ENCODE results near the gene C1QBP.
A peak's percentile ranks its signal among the peaks of the same experiment; 100 is the strongest.
"Not testable (repeated sequence)": the region's sequence is repeated elsewhere in the genome, so short reads cannot be mapped to it uniquely, and the experiment has no call there.

Gene C1QBP, protein sequence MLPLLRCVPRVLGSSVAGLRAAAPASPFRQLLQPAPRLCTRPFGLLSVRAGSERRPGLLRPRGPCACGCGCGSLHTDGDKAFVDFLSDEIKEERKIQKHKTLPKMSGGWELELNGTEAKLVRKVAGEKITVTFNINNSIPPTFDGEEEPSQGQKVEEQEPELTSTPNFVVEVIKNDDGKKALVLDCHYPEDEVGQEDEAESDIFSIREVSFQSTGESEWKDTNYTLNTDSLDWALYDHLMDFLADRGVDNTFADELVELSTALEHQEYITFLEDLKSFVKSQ

DNA sequence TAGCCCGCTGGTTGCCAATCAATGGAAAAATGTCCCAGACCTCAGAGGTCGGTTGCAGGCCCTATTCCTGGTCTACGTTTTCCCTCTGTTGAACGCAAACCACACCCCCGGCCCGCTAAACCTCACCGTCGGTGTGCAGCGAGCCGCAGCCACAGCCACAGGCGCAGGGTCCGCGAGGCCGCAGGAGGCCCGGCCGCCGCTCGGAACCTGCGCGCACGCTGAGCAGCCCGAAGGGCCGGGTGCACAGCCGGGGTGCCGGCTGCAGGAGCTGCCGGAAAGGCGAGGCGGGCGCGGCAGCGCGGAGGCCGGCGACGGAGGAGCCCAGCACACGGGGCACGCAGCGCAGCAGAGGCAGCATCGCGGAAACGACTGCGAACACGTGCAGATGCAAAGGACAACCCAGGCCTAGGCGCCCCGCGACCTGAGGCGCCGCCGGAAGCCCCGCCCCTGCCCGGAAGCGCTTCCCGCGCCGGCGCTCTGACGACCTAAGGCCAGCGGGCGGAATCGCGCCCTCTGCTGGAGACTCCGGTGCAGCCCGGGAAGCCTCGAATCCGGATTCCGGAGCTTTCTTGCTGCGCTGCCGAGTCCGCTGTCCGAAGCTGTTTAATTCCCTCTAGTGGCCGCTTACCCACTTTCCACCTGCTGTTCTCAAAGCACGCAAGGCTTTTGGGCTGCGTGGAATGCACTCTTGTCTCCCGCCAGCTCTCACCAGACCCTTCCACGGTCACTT, at the start of gene C1QBP:
C1QBP (minus strand) TSS at position 440 of the 730 bp plus-strand sequence; CDS start at position 358, 82 bp downstream.
- peak; percentile 22 for DNase-seq

DNA sequence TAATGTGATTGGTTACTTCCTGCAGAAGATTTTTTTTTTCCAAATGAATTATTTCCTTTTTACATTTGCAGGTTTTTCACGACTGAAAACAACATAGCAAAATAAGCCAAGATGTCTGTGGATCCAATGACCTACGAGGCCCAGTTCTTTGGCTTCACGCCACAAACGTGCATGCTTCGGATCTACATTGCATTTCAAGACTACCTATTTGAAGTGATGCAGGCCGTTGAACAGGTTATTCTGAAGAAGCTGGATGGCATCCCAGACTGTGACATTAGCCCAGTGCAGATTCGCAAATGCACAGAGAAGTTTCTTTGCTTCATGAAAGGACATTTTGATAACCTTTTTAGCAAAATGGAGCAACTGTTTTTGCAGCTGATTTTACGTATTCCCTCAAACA, 49.8 kb upstream of the C1QBP start:
- DNase-seq: no peak

GRCh38 chr17:5486206-5487124, 47.5 kb upstream of the C1QBP start, which contains the start of gene MIS12:
Gene MIS12 (plus strand): TSS chr17:5486566. CDS start chr17:5488863, 2,297 bp downstream.
- DNase-seq: peak; percentile 92

DNA sequence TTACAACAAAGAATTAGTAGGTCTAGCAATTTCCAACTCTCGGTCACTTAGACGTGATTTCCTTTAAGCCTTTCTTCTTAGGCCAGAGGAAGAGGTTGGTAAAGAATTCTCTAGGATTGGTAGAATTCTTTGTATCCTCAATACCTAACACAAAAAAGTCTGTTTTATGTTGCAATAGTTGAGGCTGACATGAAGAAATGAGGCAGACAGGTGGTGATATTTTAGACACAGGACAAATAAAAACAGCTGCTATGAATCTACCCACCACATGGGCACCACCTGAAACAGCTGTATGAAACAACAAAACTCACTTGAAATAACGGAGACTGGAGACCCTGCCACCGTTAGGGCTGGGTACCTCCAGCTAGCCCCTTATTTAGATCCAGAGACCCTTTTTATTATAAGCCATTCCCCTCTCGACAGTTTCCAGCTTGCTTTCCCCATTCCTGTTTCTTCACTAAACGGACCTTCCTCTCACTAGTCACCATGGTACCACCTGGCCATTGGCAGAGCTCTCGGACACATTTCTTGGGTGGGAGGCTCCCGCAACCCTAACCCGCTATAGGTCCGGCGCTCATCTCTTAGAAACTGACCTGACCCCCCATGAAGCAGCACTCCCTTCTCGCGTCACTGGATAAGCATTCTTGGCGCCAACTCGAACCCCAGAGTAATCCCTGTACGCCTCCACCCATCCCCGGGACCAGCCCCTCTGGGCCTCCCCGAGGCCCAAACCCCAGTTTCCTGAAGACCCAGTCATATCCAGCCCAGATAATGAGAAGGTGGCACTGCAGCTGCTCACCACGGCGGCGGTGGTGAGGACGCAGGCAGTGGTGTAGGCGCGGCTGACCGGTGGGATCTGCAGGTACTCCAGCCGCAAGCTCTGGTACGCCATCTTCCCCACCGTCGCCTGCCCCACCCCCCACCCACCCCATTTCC, 46.6 kb upstream of the C1QBP start, which contains the start of gene DERL2:
DERL2 (minus strand) TSS at position 909 of the 936 bp plus-strand sequence; CDS start at position 892, 17 bp downstream.
- no peak for DNase-seq

GRCh38 chr17:5481451-5481850, 42.5 kb upstream of the C1QBP start:
- no peak for DNase-seq

DNA sequence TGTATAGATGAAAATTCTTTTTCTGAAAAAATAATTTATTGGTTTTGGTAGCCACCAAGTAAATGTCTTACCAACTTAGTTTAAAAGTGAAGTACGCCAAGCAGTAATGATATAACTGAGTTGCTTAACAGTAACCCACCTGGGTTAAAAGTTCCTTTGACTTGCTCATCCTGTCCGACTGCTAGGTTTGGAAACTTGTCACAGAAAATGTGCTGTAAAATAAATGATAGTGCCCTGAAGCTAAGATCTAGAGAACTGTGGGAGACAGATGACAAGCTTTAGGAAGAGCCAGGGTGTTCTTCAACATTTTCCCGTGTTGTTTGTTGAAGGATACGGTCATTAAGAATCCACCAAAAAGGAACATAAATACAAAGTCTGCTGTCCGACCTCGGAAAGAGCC, 42.0 kb upstream of the C1QBP start:
- DNase-seq: no peak

GRCh38 chr17:5478992-5479391, 40.0 kb upstream of the C1QBP start:
- no peak for DNase-seq

- DNase-seq: no peak
These were observed 35.0 kb upstream of the C1QBP start for GRCh38 chr17:5473906-5474305.

GRCh38 chr17:5472511-5472910, 33.6 kb upstream of the C1QBP start:
- DNase-seq: no peak

- DNase-seq: no peak
These were observed 29.1 kb upstream of the C1QBP start for GRCh38 chr17:5468075-5468473.

DNA sequence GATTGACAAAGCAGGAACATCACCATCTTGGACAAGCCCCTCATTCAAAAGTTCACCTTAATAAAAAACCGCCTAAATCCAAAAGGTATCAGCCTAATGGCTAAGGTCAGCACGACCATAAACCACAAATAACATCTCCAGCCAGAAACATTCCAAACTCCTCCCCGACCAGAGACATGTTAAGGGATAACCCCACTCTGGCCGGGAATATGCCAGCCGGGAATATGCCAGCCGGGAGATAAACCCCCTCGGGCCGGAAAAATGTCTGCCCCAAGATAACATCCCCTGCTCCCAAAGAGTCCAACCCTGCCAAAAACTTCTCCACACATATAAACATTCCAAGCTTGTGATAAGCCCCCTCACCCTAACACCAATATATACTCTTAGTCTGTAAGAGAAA, 28.5 kb upstream of the C1QBP start:
- DNase-seq: no peak

- DNase-seq: no peak
These were observed 27.3 kb upstream of the C1QBP start for GRCh38 chr17:5466295-5466694.

GRCh38 chr17:5464717-5465507, 26.0 kb upstream of the C1QBP start:
- no peak for DNase-seq

- DNase-seq: no peak
These were observed 7.8 kb upstream of the C1QBP start for GRCh38 chr17:5446786-5447185.

GRCh38 chr17:5444209-5444608, 5.3 kb upstream of the C1QBP start:
- DNase-seq: no peak

DNA sequence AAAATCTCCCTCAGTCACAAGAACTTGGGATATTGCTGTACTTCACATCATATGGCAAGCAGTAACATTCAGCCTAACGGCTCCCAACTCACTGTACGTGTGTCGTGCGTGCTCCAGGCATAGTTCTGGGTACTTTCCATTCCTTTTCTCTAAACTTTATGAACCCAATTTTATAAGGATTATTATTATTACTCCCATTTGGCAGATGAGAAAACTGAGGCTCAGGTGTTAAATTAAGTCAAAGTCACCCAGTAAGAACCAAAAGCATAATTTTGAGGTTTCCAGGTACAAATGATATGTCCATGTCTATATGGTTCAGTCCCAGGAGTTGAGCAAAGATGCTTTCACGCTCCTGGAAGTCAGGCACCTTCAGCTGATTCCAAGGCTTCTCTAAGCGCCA, 4.8 kb upstream of the C1QBP start:
- no peak for DNase-seq

DNA sequence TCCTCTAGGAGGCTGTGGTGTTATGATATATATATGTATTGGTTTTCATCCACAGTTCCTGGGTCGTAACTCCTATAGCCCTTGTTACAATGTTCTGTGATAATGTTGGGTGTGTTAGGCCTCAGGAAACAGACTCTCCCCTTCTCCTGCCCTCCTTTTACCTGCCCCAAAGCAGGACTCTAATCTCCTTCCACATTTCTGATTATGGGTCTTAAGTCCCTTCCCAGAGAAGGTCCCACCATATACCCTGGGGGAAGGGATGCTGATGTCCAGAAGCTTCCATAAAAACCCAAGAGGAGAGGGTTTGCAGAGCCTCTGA, 450 bp upstream of the C1QBP start:
- DNase-seq: no peak

DNA sequence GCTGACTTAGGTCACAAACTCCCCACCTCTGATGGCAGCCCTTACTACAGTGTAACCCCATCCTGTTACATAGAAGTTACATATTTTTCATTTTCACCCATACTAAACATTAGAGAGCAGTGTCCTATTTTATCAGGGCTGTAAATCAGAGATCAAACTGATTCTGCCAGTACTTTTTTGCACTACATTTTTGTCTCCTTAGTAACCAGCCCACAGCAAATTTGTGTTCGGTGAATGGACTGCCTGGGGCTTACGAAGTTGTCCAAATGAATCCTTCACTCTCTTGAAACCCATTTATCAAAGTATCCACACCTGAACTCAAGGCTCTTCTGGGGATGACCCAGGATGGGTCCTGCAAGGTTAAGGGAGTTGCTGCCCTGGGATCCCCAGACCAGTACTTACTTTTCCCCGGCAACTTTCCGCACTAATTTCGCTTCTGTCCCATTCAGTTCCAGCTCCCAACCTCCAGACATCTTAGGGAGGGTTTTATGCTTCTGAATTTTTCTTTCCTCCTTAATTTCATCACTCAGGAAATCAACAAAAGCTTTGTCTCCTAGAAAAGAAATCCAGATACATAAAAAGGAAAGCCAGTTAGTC, 1.1 kb downstream of the C1QBP start:
- DNase-seq: no peak

GRCh38 chr17:5435781-5436315, 3.1 kb downstream of the C1QBP start:
- DNase-seq: not testable (repeated sequence)

- no peak for DNase-seq
These were observed 4.0 kb downstream of the C1QBP start for GRCh38 chr17:5434984-5435383.

Data from SIG-M5 (cell line).